HL-60/S4 treated with phorbol 12-myristate 13-acetate at 8.2 ng/mL for 4 days and 3 days (cell line): Measurements from ENCODE around the gene HTR5A.

ENCODE experiments used
- in situ Hi-C: fragments of 300-500 bp; cut with MboI; formaldehyde crosslinking; loops from 2 replicates; pipeline ENCODE4 v1.15.0; 2022; ENCODE audit warnings: low sequenced_read_pairs

HTR5A gene

DNA sequence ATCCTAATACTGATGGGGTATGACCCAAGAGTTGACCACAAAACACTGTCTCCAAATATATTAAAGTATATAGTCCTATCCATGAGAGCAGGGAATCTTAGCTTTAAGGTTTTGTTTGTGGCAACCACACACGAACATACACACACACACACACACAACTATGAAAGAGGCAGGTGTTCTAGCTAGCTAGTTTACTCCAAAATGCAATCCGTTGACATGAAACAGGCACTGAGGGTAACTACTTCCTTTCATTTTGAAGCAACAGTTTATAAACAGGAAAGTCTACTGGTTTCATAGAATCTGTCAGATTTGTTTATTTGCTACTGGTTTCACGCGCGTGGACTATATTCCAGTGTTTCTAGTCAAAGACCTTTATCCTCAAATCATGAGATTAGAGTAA, 14.8 kb downstream of the HTR5A start:
- in situ Hi-C loops: no loop called here

DNA sequence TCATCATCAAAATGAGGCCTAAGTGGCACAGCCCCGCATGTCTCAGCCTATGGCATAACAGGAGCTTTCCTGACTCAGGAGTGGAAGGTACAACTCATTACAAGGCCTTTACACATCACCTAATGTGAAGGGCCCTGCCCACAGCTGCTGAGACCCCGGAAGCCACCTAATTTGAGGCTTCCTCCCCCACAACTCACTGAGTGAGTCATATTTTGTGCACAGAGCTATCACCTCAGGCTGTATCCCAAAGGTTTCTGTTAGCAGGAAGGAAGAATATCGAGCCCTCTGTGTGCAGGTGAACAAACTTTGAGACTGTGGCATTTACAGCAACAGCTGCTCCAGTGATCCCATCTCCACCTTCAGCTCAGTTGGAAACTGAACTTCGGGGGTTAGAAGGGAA, 20.6 kb downstream of the HTR5A start:
- in situ Hi-C loops: no loop called here

GRCh38 chr7:155093596-155093995, 23.5 kb downstream of the HTR5A start:
- in situ Hi-C loops: no loop called here

DNA sequence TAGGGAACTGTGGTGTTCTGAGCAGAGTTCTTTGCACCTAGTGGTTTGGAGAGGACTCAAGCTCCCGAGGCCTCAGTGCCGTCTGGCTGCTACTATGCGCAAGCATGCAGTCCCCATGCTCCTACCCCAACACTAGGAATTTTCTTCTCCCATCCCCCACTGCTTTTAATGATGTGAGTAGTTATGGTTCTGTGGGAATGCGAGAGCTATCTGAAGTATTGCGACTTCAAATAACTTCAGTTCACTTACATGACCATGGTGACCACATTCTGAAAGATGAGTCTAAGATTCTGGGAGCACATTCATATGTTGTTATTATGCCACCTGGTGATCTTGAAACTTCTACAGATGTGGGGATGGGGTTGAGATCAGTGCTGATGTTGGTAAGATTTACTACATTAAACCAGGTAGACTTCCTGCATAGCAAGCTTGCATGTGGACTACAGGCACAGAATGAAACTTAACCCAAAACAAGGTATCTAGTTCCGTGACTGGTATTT, 24.6 kb downstream of the HTR5A start:
- in situ Hi-C loops: no loop called here

- in situ Hi-C loops: no loop called here
Observed at GRCh38 chr7:155097338-155097737, 27.2 kb downstream of the HTR5A start.

GRCh38 chr7:155103839-155104238, 33.7 kb downstream of the HTR5A start:
- in situ Hi-C loops: no loop called here

DNA sequence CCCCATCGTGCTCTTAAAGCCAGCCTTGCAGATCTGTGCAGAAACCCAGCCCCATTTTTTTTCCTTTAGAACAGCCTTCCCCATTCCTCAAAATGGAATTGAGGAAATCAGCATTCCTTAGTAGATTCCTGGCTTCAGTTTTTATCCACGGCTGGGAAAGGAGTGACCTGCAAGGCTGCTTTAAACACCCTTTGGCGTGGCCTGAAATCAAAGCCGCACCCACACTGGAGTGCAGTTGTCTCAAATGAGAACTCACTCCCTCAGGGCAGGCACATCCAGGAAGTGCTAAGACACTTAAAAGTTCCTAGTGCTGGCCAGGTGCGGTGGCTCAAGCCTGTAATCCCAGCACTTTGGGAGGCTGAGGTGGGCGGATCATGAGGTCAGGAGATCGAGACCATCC, 34.8 kb downstream of the HTR5A start:
- in situ Hi-C loops: no loop called here

DNA sequence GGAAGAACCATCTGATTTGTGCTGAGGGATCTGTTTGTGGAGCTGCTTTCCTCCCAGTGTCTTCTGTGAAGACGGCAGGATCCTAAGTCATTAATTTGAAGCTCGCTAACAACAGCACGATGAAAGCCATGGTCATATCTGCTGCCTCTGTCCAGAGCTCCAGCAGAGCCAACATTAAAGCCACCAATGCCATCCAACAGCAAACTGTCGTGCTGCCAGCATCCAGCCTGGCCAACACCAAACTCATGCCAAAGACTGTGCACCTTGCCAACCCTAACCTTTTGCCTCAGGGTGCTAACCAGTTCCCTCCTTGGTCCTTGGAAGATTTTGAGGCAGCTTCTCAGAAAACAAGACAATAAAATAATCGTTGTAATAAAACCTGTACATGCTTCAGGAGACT, 36.2 kb downstream of the HTR5A start:
- in situ Hi-C loops: no loop called here

DNA sequence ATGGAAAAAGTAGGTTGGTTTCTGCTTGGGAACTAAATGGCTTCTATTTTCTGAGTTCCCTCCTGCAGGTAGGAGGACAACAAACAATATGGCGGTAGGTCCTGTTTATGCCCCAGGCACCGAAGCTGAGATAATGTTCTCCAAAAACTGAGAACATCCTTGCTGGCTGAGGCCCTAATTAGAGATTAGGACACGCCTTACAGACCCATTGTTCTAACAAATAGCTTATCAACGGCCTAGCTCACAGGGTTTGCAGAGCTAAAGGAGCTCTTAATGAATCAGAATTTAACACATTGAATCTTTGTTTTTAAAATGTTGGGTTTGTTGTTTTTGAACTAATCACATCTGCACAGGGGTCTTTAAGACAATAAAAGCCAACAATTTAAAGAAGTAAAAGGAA, 37.0 kb downstream of the HTR5A start:
- in situ Hi-C loops: no loop called here

GRCh38 chr7:155108144-155108901, 38.2 kb downstream of the HTR5A start:
- in situ Hi-C loops: no loop called here

DNA sequence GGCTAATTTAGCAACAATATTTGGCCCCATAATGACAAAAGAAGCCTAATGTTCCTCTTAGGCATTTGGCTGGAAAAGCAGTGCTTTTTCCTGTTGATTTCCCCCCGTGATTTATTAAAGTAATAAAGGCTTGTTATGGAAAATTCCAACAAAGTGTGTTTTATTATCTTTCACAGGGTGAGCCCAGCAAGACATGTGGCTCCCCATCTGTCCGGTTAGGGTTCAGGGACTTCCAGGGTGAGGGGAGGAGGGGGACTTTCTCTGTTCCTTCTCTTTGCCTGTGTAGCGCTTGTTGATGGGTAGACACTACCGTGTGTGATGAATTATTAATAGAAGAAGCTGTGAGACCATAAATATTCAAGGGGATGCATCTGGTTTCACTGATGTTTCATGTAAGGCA, 39.0 kb downstream of the HTR5A start:
- in situ Hi-C loops: no loop called here

- in situ Hi-C loops: no loop called here
Observed at GRCh38 chr7:155115288-155115687, 45.2 kb downstream of the HTR5A start.

GRCh38 chr7:155119801-155120382, 49.8 kb downstream of the HTR5A start:
- in situ Hi-C loops: no loop called here

- in situ Hi-C loops: no loop called here
Observed at GRCh38 chr7:155120460-155120859, 50.3 kb downstream of the HTR5A start.

GRCh38 chr7:155122831-155123230, 52.7 kb downstream of the HTR5A start:
- in situ Hi-C loops: no loop called here

GRCh38 chr7:155123413-155123812, 53.3 kb downstream of the HTR5A start:
- in situ Hi-C loops: no loop called here

DNA sequence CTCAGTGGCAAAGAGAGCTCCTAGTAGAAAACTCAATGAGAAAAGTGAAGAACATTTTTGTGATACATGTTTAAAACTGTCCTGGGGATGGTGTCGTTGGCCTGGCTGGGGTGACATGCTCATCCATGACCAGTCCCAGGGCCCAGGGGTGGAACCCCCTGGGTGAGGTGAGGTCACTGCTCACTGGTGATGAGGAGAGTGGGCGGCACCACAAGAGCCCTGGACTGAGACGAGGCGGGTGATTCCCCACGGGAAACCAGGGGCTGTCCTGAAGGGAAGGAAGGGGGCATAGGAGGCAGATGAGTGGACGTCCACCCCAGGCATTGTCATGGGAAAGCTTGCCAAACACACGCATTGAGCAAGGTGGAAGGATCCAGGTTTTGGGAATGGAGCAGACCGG, 54.6 kb downstream of the HTR5A start:
- in situ Hi-C loops: no loop called here

DNA sequence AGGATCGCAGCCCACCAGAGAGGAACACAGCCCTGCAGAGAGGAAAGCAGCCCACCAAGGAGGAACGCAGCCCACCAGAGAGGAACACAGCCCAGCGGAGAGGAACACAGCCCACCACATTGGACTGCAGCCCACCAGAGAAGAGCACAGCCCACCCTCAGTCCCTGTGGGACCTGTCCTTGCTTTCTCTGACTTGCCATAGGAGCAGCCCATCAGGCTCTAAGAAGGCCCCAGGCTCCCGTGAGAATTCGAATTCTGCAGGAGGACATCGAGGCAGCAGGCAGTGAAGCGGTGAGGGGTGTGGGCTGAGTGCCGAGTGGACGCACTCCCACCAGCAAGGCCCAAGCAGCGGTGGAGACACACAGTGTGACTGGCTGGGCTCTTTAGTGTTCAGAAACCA, 59.1 kb downstream of the HTR5A start:
- in situ Hi-C loops: no loop called here

GRCh38 chr7:155129789-155130188, 59.7 kb downstream of the HTR5A start:
- in situ Hi-C loops: no loop called here

DNA sequence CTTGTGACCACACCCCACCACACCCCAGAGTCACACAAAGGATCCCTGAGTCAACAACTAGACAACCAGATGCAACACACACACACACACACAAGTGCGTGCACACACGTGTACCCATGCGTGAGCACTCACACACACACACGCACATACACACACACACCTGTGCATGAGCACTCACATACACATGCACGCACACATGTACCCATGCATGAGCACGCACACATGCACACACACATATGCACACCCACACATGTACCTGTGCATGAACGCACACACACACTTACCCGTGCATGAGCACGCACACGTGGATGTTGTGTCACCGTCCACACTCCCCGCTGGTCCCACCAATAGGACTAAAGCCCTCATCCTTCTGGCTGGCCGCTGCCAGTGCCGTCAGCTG, 60.4 kb downstream of the HTR5A start:
- in situ Hi-C loops: no loop called here

DNA sequence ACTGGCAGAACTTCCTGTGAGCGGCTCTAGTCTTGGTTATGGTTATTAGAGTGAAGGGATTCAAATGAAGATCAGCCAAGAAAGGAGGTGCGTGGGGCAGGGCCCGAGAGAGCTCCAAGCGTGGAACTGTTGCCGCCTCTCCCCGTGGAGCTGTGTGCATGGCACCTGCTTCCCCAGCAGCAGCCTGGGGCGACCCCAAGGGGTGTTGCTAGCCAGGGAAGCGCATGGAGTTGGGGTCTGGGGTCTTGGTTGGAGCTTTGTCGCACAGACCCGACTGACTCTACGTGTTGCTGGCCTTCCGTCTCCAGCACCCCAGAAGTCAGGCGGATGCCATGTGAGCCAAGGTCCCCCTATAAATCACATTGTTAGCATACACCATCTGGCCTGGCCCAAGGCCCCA, 61.0 kb downstream of the HTR5A start:
- in situ Hi-C loops: no loop called here

GRCh38 chr7:155132431-155132830, 62.3 kb downstream of the HTR5A start:
- in situ Hi-C loops: no loop called here
